H9 (cell line): ENCODE measurements around the gene DOK5. TPM values are rescaled to one million over a fixed set of nuclear protein-coding genes. Genes with fewer than 3 reads are reported as not detected.

Experiments
- DNase-seq: peaks from one replicate; pipeline ENCODE4 v3.0.0-alpha.2; 2017
- H2AFZ ChIP-seq: one replicate; pipeline ENCODE4 v1.6.1; 2013; ENCODE audit warnings: mild to moderate bottlenecking, low read length, control low read depth, moderate library complexity
- H2AK5ac ChIP-seq: 2 replicates; pipeline ENCODE4 v1.6.1; 2013; ENCODE audit warnings: low read length, control low read depth, mixed read lengths; ENCODE audit not compliant: insufficient read length
- H2BK120ac ChIP-seq: one replicate; pipeline ENCODE4 v1.6.1; 2013; ENCODE audit warnings: low read depth, mild to moderate bottlenecking, low read length, control low read depth, inconsistent platforms; ENCODE audit not compliant: poor library complexity, severe bottlenecking
- H2BK12ac ChIP-seq: 2 replicates; pipeline ENCODE4 v1.6.1; 2013; ENCODE audit warnings: low read length, control low read depth, mixed read lengths, low read depth; ENCODE audit not compliant: insufficient read length
- H2BK15ac ChIP-seq: 2 replicates; pipeline ENCODE4 v1.6.1; 2013; ENCODE audit warnings: low read depth, low read length, control low read depth
- H2BK20ac ChIP-seq: one replicate; pipeline ENCODE4 v1.6.1; 2013; ENCODE audit warnings: low read depth, mild to moderate bottlenecking, low read length, control low read depth, inconsistent platforms; ENCODE audit not compliant: poor library complexity, severe bottlenecking
- H2BK5ac ChIP-seq: 2 replicates; pipeline ENCODE4 v1.6.1; 2013; ENCODE audit warnings: low read length, control low read depth, mixed read lengths; ENCODE audit not compliant: insufficient read length
- H3K14ac ChIP-seq: 2 replicates; pipeline ENCODE4 v1.6.1; 2013; ENCODE audit warnings: low read length, control low read depth; ENCODE audit not compliant: insufficient read depth
- H3K18ac ChIP-seq: 2 replicates; pipeline ENCODE4 v1.6.1; 2013; ENCODE audit warnings: low read depth, mild to moderate bottlenecking, mixed read lengths, low read length, control low read depth; ENCODE audit not compliant: insufficient read length
- H3K23ac ChIP-seq: 2 replicates; pipeline ENCODE4 v1.6.1; 2013; ENCODE audit warnings: low read length, control low read depth, mixed read lengths, low read depth; ENCODE audit not compliant: insufficient read length
- H3K23me2 ChIP-seq: 2 replicates; pipeline ENCODE4 v1.6.1; 2013; ENCODE audit warnings: low read depth, mild to moderate bottlenecking, mixed read lengths, low read length, control low read depth; ENCODE audit not compliant: insufficient read length, poor library complexity, severe bottlenecking
- H3K27ac ChIP-seq: 2 replicates; pipeline ENCODE4 v1.5.1; 2013; ENCODE audit warnings: low read length, control low read depth, mixed read lengths, low read depth; ENCODE audit not compliant: insufficient read length
- H3K27me3 ChIP-seq: 2 replicates; pipeline ENCODE4 v1.6.1; 2013; ENCODE audit warnings: low read length, control low read depth, inconsistent platforms; ENCODE audit not compliant: insufficient read depth
- H3K4ac ChIP-seq: 2 replicates; pipeline ENCODE4 v1.6.1; 2013; ENCODE audit warnings: low read depth, mild to moderate bottlenecking, control low read depth, inconsistent platforms, low read length, moderate library complexity
- H3K4me1 ChIP-seq: 2 replicates; pipeline ENCODE4 v1.6.1; 2013; ENCODE audit warnings: low read length, control low read depth, inconsistent platforms; ENCODE audit not compliant: insufficient read depth
- H3K4me2 ChIP-seq: 2 replicates; pipeline ENCODE4 v1.6.1; 2013; ENCODE audit warnings: low read length, control low read depth, mixed read lengths; ENCODE audit not compliant: insufficient read length, insufficient read depth
- H3K56ac ChIP-seq: 2 replicates; pipeline ENCODE4 v1.6.1; 2013; ENCODE audit warnings: low read depth, mild to moderate bottlenecking, mixed read lengths, low read length, control low read depth; ENCODE audit not compliant: insufficient read length
- H3K79me1 ChIP-seq: 2 replicates; pipeline ENCODE4 v1.6.1; 2013; ENCODE audit warnings: low read depth, mild to moderate bottlenecking, moderate library complexity, low read length, control low read depth, inconsistent platforms; ENCODE audit not compliant: insufficient read depth, poor library complexity, severe bottlenecking
- H3K79me2 ChIP-seq: 2 replicates; pipeline ENCODE4 v1.6.1; 2013; ENCODE audit warnings: low read length, control low read depth, inconsistent platforms; ENCODE audit not compliant: insufficient read depth
- H3K9ac ChIP-seq: 2 replicates; pipeline ENCODE4 v1.6.1; 2013; ENCODE audit warnings: low read length, control low read depth, mixed read lengths; ENCODE audit not compliant: insufficient read length; ENCODE audit errors: extremely low read depth
- H3K9me3 ChIP-seq: one replicate; pipeline ENCODE4 v1.6.1; 2013; ENCODE audit warnings: low read depth, low read length, inconsistent platforms; ENCODE audit not compliant: control insufficient read depth
- H3T11ph ChIP-seq: one replicate; pipeline ENCODE4 v1.6.1; 2013; ENCODE audit warnings: mild to moderate bottlenecking, low read length, control low read depth, inconsistent platforms
- H4K20me1 ChIP-seq: one replicate; pipeline ENCODE4 v1.6.1; 2013; ENCODE audit not compliant: control insufficient read depth, insufficient read length, insufficient read depth
- H4K5ac ChIP-seq: 2 replicates; pipeline ENCODE4 v1.6.1; 2013; ENCODE audit warnings: low read depth, mild to moderate bottlenecking, mixed read lengths, low read length, control low read depth; ENCODE audit not compliant: insufficient read length
- H4K8ac ChIP-seq: replicated peaks from 2 replicates; pipeline ENCODE4 v1.6.1; 2013; ENCODE audit warnings: low read length, control low read depth, mixed read lengths, low read depth; ENCODE audit not compliant: insufficient read length
- H4K91ac ChIP-seq: 2 replicates; pipeline ENCODE4 v1.6.1; 2013; ENCODE audit warnings: low read depth, mild to moderate bottlenecking, moderate library complexity, mixed read lengths, low read length, control low read depth; ENCODE audit not compliant: insufficient read length
- H3K27ac Mint-ChIP-seq, 3 experiments: 2 replicates in 2 of 3; 3 replicates in 1 of 3; pipeline ENCODE4 v1.8.0; 2020 to 2021; ENCODE audit warnings: mixed read lengths in 3 of 3, mild to moderate bottlenecking in 1 of 3, moderate library complexity in 1 of 3
- H3K27me3 Mint-ChIP-seq: 2 replicates; pipeline ENCODE4 v1.8.0; 2021; ENCODE audit warnings: low read depth, mild to moderate bottlenecking, moderate library complexity, mixed read lengths
- H3K36me3 Mint-ChIP-seq, 3 experiments: 2 replicates in 2 of 3; 3 replicates in 1 of 3; pipeline ENCODE4 v1.8.0; 2020 to 2021; ENCODE audit warnings: low read depth in 3 of 3, mixed read lengths in 3 of 3; ENCODE audit not compliant: insufficient read depth in 1 of 3
- H3K4me1 Mint-ChIP-seq, 2 experiments: 2 replicates each; pipeline ENCODE4 v1.8.0; 2020; ENCODE audit warnings: mixed read lengths in 2 of 2
- H3K4me3 Mint-ChIP-seq, 2 experiments: 2 replicates in 1 of 2; 3 replicates in 1 of 2; pipeline ENCODE4 v1.8.0; 2020 to 2021; ENCODE audit warnings: mild to moderate bottlenecking in 2 of 2, mixed read lengths in 2 of 2, moderate library complexity in 1 of 2
- H3K9me3 Mint-ChIP-seq, 2 experiments: 2 replicates in 1 of 2; 3 replicates in 1 of 2; pipeline ENCODE4 v1.8.0; 2020; ENCODE audit warnings: mild to moderate bottlenecking in 2 of 2, mixed read lengths in 2 of 2, moderate library complexity in 1 of 2
- whole genome bisulfite sequencing: extraction: QIAGEN DNeasy Blood & Tissue Kit; methylation state at CpG from one replicate; pipeline ENCODE4 v1.1.7; 2013; ENCODE audit warnings: missing lambda C conversion rate, low lambda C conversion rate, mixed read lengths; ENCODE audit not compliant: insufficient read length; ENCODE audit errors: extremely low coverage; 5-methylcytosine and 5-hydroxymethylcytosine counted together
- total RNA-seq: library from RNA; stranded (reverse); gene quantifications from 2 replicates; pipeline ENCODE4 v1.2.1, GENCODE V29; 2021
- TF ChIP-seq, protein P1 (sequence below): fragments of 200-600 bp; sonication (generic); conservative IDR thresholded peaks from 3 replicates; pipeline ENCODE4 v1.8.0; 2021; ENCODE audit warnings: antibody characterized with exemption, mild to moderate bottlenecking

The DOK5 gene
- total RNA-seq, 1 experiment from 2014 or later: 4.5 TPM

DNA sequence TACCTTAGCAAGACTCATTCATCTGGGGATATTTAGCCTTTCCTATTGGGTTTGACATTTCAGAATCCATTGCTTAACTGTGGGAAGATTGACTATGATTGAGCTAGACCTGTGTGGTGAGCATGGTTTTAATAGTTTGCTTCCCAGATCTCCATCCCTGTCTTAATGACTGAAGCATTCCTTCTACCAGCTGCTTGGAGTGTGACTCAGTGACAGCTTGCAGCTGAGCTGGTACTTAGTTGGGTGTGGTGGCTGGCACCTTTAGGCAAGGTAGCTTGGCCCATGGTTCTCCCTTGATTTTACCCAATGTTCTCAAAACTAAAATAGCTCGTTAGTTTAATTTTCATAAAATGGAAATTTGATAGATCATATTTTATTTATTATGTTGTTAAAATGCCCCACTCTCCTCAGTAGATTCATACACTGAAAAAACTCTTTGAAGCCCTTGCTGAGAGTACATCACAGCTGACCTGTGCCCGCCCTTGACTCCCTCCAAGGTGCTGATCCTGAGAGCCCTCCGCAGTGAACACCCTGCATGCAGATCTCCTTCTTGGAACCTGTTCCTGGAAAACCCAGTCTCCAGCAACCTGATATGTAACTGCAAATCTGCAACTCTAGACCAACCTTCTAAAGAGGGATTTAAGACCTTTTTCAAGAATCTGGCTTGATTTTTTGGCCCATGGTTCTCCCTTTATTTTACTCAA is 19.1 kb downstream of the DOK5 start:
- no peak for DNase-seq
- H3K4ac ChIP-seq: no peak overlapping the region
- no CpG with 5 or more reads among the region's 3 CpGs for WGBS

More for the DNA sequence above, 19.1 kb downstream of the DOK5 start:
- H3K4me1 ChIP-seq: no peaks in the 10 kb centered on the region
- H3K14ac ChIP-seq: no peak overlapping the region
- no peak overlapping the region for H2BK12ac ChIP-seq
- H4K91ac ChIP-seq: no peak overlapping the region
- H3K23me2 ChIP-seq: no peaks in the 10 kb centered on the region
- no peaks in the 10 kb centered on the region for H3K79me1 ChIP-seq
- Mint-ChIP-seq H3K27me3 (no peaks in the 10 kb centered on the region), H3K9me3 (no peaks in the 10 kb centered on the region), H3K36me3 (no peaks in the 10 kb centered on the region), H3K4me1 (no peaks in the 10 kb centered on the region; a peak in 1 of 4 replicates), H3K27ac (no peak overlapping the region; a peak in 1 of 7 replicates), H3K4me3 (no peak overlapping the region)
- H4K8ac ChIP-seq: no peak overlapping the region
- no peak overlapping the region for H3K18ac ChIP-seq
- no peaks in the 10 kb centered on the region for H3K9me3 ChIP-seq
- no peak overlapping the region for H3K4me2 ChIP-seq
- no peaks in the 10 kb centered on the region for H3K79me2 ChIP-seq
- H3K9ac ChIP-seq: no peak overlapping the region
- H4K5ac ChIP-seq: no peak overlapping the region
- H3T11ph ChIP-seq: no peak overlapping the region
- no peaks in the 10 kb centered on the region for H3K27me3 ChIP-seq
- TF ChIP-seq, protein P1, sequence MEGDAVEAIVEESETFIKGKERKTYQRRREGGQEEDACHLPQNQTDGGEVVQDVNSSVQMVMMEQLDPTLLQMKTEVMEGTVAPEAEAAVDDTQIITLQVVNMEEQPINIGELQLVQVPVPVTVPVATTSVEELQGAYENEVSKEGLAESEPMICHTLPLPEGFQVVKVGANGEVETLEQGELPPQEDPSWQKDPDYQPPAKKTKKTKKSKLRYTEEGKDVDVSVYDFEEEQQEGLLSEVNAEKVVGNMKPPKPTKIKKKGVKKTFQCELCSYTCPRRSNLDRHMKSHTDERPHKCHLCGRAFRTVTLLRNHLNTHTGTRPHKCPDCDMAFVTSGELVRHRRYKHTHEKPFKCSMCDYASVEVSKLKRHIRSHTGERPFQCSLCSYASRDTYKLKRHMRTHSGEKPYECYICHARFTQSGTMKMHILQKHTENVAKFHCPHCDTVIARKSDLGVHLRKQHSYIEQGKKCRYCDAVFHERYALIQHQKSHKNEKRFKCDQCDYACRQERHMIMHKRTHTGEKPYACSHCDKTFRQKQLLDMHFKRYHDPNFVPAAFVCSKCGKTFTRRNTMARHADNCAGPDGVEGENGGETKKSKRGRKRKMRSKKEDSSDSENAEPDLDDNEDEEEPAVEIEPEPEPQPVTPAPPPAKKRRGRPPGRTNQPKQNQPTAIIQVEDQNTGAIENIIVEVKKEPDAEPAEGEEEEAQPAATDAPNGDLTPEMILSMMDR: no peak
- H2AK5ac ChIP-seq: no peak overlapping the region
- H2BK120ac ChIP-seq: no peak overlapping the region
- H3K27ac ChIP-seq: no peak overlapping the region
- H3K23ac ChIP-seq: no peak overlapping the region
- H2AFZ ChIP-seq: no peak overlapping the region
- H3K56ac ChIP-seq: no peak overlapping the region
- H2BK5ac ChIP-seq: no peak overlapping the region
- no peaks in the 10 kb centered on the region for H4K20me1 ChIP-seq
- H2BK20ac ChIP-seq: no peak overlapping the region
- no peak overlapping the region for H2BK15ac ChIP-seq
